Measurements from ENCODE around the gene MYLK.

MYLK gene

GRCh38 chr3:123584284-123584987, 299.7 kb downstream of the MYLK start:
- DNase-seq = no peak

GRCh38 chr3:123583561-123583960, 300.6 kb downstream of the MYLK start:
- no peak for DNase-seq

GRCh38 chr3:123582315-123582714, 301.8 kb downstream of the MYLK start:
- DNase-seq = no peak

- no peak for DNase-seq
Observed at GRCh38 chr3:123576122-123576521, 308.0 kb downstream of the MYLK start.

GRCh38 chr3:123571973-123572365, 312.2 kb downstream of the MYLK start:
- DNase-seq = no peak

- no peak for DNase-seq
Observed at GRCh38 chr3:123571264-123571972, 312.7 kb downstream of the MYLK start.

GRCh38 chr3:123568875-123569274, 315.3 kb downstream of the MYLK start:
- DNase-seq = no peak

GRCh38 chr3:123568034-123568433, 316.1 kb downstream of the MYLK start:
- DNase-seq = no peak

GRCh38 chr3:123564056-123564455, 320.1 kb downstream of the MYLK start:
- DNase-seq = no peak

- no peak for DNase-seq
Observed at GRCh38 chr3:123562547-123562946, 321.6 kb downstream of the MYLK start.

GRCh38 chr3:123561188-123561587, 322.9 kb downstream of the MYLK start:
- no peak for DNase-seq
